Measurements from ENCODE around the gene PTGDS. TPM values are rescaled to one million over a fixed set of nuclear protein-coding genes. Genes with fewer than 3 reads are reported as not detected.
A peak's percentile ranks its signal among the peaks of the same experiment; 100 is the strongest.

Gene PTGDS
- total RNA-seq, 1 donor from 2014 or later, result 5.0 TPM

- DNase-seq (ENCODE audit: low read depth), result no peak
- no peak for TF ChIP-seq EZH2 (IDR thresholded peaks at IDR 0.05; ENCODE audit: insufficient read depth, low read length)
- no peak for TF ChIP-seq CTCF (IDR thresholded peaks at IDR 0.05; ENCODE audit: insufficient read depth, low read depth, low read length)
- Mint-ChIP-seq H3K27ac (ENCODE audit: unreplicated experiment) (no peak overlapping the region), H3K36me3 (ENCODE audit: low read depth, unreplicated experiment) (peaks cover 3% of the 10 kb centered on the region), H3K9me3 (ENCODE audit: unreplicated experiment) (no peaks in the 10 kb centered on the region), H3K4me3 (ENCODE audit: unreplicated experiment) (peak overlapping the region; percentile 81), H3K4me1 (ENCODE audit: low read depth, unreplicated experiment) (no peaks in the 10 kb centered on the region), H3K27me3 (ENCODE audit: low read depth, unreplicated experiment) (no peaks in the 10 kb centered on the region)
- peak overlapping the region; percentile 68 for H3K27ac ChIP-seq (ENCODE audit: low read depth, low read length)
- H3K9me3 ChIP-seq (ENCODE audit: insufficient read depth, low read depth, low read length), result no peaks in the 10 kb centered on the region
- H3K4me1 ChIP-seq (ENCODE audit: insufficient read depth, low read length), result peaks cover 9% of the 10 kb centered on the region
- H3K79me2 ChIP-seq (ENCODE audit: insufficient read depth, low read length), result peaks cover 47% of the 10 kb centered on the region
- peak overlapping the region; percentile 87 for H3K9ac ChIP-seq (ENCODE audit: low read length)
- no peak for FAIRE-seq
- H4K20me1 ChIP-seq (ENCODE audit: insufficient read depth, low read length), result peaks cover 36% of the 10 kb centered on the region
- H3K36me3 ChIP-seq (ENCODE audit: insufficient read depth, low read length), result no peaks in the 10 kb centered on the region
- H3K4me3 ChIP-seq (ENCODE audit: insufficient read depth, low read depth, low read length), result peak overlapping the region; percentile 80
- peak overlapping the region; percentile 94 for H3K4me2 ChIP-seq (ENCODE audit: low read length)
- peak overlapping the region; percentile 60 for H2AFZ ChIP-seq (ENCODE audit: low read depth, low read length)
- H3K27me3 ChIP-seq (ENCODE audit: insufficient read depth, low read length), result no peaks in the 10 kb centered on the region
These were observed 33.8 kb upstream of the PTGDS start for GRCh38 chr9:136943291-136944211.

DNA sequence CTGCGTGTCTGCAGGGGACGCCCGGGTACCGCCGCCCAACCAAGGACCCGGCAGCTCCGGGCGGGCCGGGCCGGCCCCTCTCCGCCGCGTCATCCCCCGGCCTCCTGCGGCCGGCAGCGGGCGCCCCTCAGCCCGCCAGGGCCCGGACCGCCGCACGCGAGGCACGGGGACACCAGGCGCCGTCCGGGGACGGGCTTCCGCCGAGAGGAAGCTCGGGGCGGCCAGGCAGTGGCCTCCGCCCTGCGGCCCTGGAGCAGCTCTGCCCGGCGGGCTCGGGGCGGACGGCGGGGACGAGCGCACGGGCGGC lies 33.1 kb upstream of the PTGDS start:
- Histone ChIP-seq H3K4me1 (ENCODE audit: insufficient read depth, low read length) (peaks cover 9% of the 10 kb centered on the region), H3K27me3 (ENCODE audit: insufficient read depth, low read length) (no peaks in the 10 kb centered on the region), H4K20me1 (ENCODE audit: insufficient read depth, low read length) (peaks cover 36% of the 10 kb centered on the region), H3K79me2 (ENCODE audit: insufficient read depth, low read length) (peaks cover 47% of the 10 kb centered on the region), H3K9me3 (ENCODE audit: insufficient read depth, low read depth, low read length) (no peaks in the 10 kb centered on the region), H3K9ac (ENCODE audit: low read length) (peak overlapping the region; percentile 87), H3K4me3 (ENCODE audit: insufficient read depth, low read depth, low read length) (peak overlapping the region; percentile 80), H3K27ac (ENCODE audit: low read depth, low read length) (peak overlapping the region; percentile 68), H3K36me3 (ENCODE audit: insufficient read depth, low read length) (no peaks in the 10 kb centered on the region), H3K4me2 (ENCODE audit: low read length) (peak overlapping the region; percentile 94), H2AFZ (ENCODE audit: low read depth, low read length) (peak overlapping the region; percentile 60)
- FAIRE-seq (no peak), DNase-seq (ENCODE audit: low read depth) (peak; percentile 17)
- no peaks in the 10 kb centered on the region for H3K4me1 Mint-ChIP-seq (ENCODE audit: low read depth, unreplicated experiment)
- H3K27me3 Mint-ChIP-seq (ENCODE audit: low read depth, unreplicated experiment), result no peaks in the 10 kb centered on the region
- no peak overlapping the region for H3K4me3 Mint-ChIP-seq (ENCODE audit: unreplicated experiment)
- no peak for TF ChIP-seq CTCF (IDR thresholded peaks at IDR 0.05; ENCODE audit: insufficient read depth, low read depth, low read length)
- no peak for TF ChIP-seq EZH2 (IDR thresholded peaks at IDR 0.05; ENCODE audit: insufficient read depth, low read length)
- H3K36me3 Mint-ChIP-seq (ENCODE audit: low read depth, unreplicated experiment), result no peaks in the 10 kb centered on the region
- no peak overlapping the region for H3K27ac Mint-ChIP-seq (ENCODE audit: unreplicated experiment)
- H3K9me3 Mint-ChIP-seq (ENCODE audit: unreplicated experiment), result no peaks in the 10 kb centered on the region
